Adrenal gland (tissue), 5 donors: ENCODE measurements around the gene MS4A6E.

Source experiments
- CTCF ChIP-seq, 6 experiments: fragments of 450-650 bp in 4 of 6; fragments of 200-600 bp in 2 of 6; sonication (generic) in 1 of 6; IDR thresholded peaks; 1 replicate in 5 of 6; 2 replicates in 1 of 6; pipeline versions ENCODE4 v1.5.1 to v1.8.0; 2016 to 2021; ENCODE audit warnings: antibody characterized with exemption in 6 of 6, mild to moderate bottlenecking in 2 of 6, moderate library complexity in 1 of 6
- POLR2A ChIP-seq, 2 donors: fragments of 450-650 bp; IDR thresholded peaks; one replicate each; pipeline ENCODE4 v1.6.1; 2017; ENCODE audit warnings: antibody characterized with exemption in 2 of 2, mild to moderate bottlenecking in 2 of 2, moderate library complexity in 1 of 2
- donor health status: DM: no; HTN: no; CAD: no.

GRCh38 chr11:60375316-60375715 is 48.3 kb downstream of the MS4A6E start:
- TF ChIP-seq CTCF (IDR thresholded peaks at IDR 0.05): no peak
- no peak for TF ChIP-seq POLR2A (IDR thresholded peaks at IDR 0.05)
